K562 (cell line): ENCODE data around the gene RABL6. TPM values are rescaled to one million over a fixed set of nuclear protein-coding genes. Genes with fewer than 3 reads are reported as not detected.

ENCODE experiments used
- ATAC-seq: fragments of 200-7000 bp; cut with Tn5 transposase; 3 replicates; pipeline ENCODE4 v1.9.1; 2020; ENCODE audit warnings: moderate library complexity
- BruUV-seq: library from RNA; stranded (reverse); fragments of 400-500 nt; replicated peaks from 2 replicates; lab custom pipeline; 2021; lab: Mats Ljungman, UMichigan
- CTCF ChIA-PET: fragments of 300-600 bp; formaldehyde crosslinking; extraction: SDS; loops from one replicate; lab custom pipeline; 2021; ENCODE audit warnings: low intra/inter-chr PET ratio; lab: Yijun Ruan, JAX
- POLR2A ChIA-PET: fragments of 300-600, 350-650 bp; sonication (Branson Sonifier 250); formaldehyde crosslinking; extraction: SDS; loops from one replicate; lab custom pipeline; 2021; ENCODE audit warnings: antibody characterized with exemption, inconsistent platforms; lab: Yijun Ruan, JAX
- DNase-seq, 4 experiments: peaks; one replicate each; pipeline versions ENCODE4 v3.0.0 to v3.0.0-alpha.2; 2011 to 2018; ENCODE audit warnings: low spot score in 3 of 4, mixed read lengths in 3 of 4; ENCODE audit errors: extremely low read depth in 1 of 4
- FAIRE-seq: peaks from 2 replicates; lab custom pipeline; 2011; peaks lifted over from hg19 to GRCh38; lab: Jason Lieb, UNC
- H2AFZ ChIP-seq: 2 replicates; pipeline ENCODE4 v1.6.0; 2011; ENCODE audit warnings: low read depth, low read length, control low read depth, inconsistent platforms
- H3K27ac ChIP-seq: fragments of 200-600 bp; 3 replicates; pipeline ENCODE4 v1.8.0; 2011; ENCODE audit warnings: low read depth, mild to moderate bottlenecking, control low read depth, inconsistent platforms, low read length, moderate library complexity, mixed read lengths; ENCODE audit errors: extremely low read depth
- H3K27me3 ChIP-seq, 2 experiments: fragments of 300-600 bp in 1 of 2; 2 replicates in 1 of 2; 3 replicates in 1 of 2; pipeline versions ENCODE4 v1.6.0 to v1.8.0; 2011; ENCODE audit warnings: inconsistent platforms in 2 of 2, low read length in 2 of 2, mild to moderate bottlenecking in 1 of 2, mixed read lengths in 1 of 2, moderate library complexity in 1 of 2; ENCODE audit not compliant: control insufficient read depth in 2 of 2, insufficient read depth in 2 of 2
- H3K36me3 ChIP-seq: fragments of 300-600 bp; 3 replicates; pipeline ENCODE4 v1.8.0; 2011; ENCODE audit warnings: mild to moderate bottlenecking, low read length, inconsistent platforms; ENCODE audit not compliant: control insufficient read depth, insufficient read depth
- H3K4me1 ChIP-seq, 2 experiments: fragments of 200-600 bp in 1 of 2; replicated peaks in 1 of 2; 2 replicates in 1 of 2; 3 replicates in 1 of 2; pipeline versions ENCODE4 v1.5.1 to v1.8.0; 2011; ENCODE audit warnings: inconsistent platforms in 2 of 2, low read length in 2 of 2, mild to moderate bottlenecking in 1 of 2, mixed read lengths in 1 of 2, moderate library complexity in 1 of 2; ENCODE audit not compliant: control insufficient read depth in 2 of 2, insufficient read depth in 2 of 2
- H3K4me2 ChIP-seq: 2 replicates; pipeline ENCODE4 v1.6.1; 2011; ENCODE audit warnings: low read length, control low read depth, inconsistent platforms, mixed read lengths; ENCODE audit not compliant: insufficient read depth
- H3K4me3 ChIP-seq: fragments of 200-600 bp; sonication (generic), shearing (Covaris generic); 2 replicates; pipeline ENCODE4 v1.5.1; 2016; ENCODE audit warnings: control low read depth, inconsistent platforms
- H3K79me2 ChIP-seq: fragments of 200-600 bp; 3 replicates; pipeline ENCODE4 v1.8.0; 2011; ENCODE audit warnings: low read length, inconsistent platforms; ENCODE audit not compliant: control insufficient read depth, insufficient read depth
- H3K9ac ChIP-seq, 2 experiments: 2 replicates each; pipeline versions ENCODE4 v1.6.0 to v1.6.1; 2011; ENCODE audit warnings: low read depth in 2 of 2, low read length in 2 of 2, control low read depth in 1 of 2, inconsistent platforms in 1 of 2, mild to moderate bottlenecking in 1 of 2, mixed read lengths in 1 of 2; ENCODE audit not compliant: insufficient read depth in 1 of 2
- H3K9me1 ChIP-seq: one replicate; pipeline ENCODE4 v1.6.0; 2011; ENCODE audit warnings: inconsistent platforms, mild to moderate bottlenecking, low read length, moderate library complexity; ENCODE audit not compliant: control insufficient read depth, insufficient read depth
- H3K9me3 ChIP-seq: replicated peaks from 2 replicates; pipeline ENCODE4 v1.5.1; 2011; ENCODE audit warnings: low read depth, low read length, inconsistent platforms; ENCODE audit not compliant: control insufficient read depth, insufficient read depth
- H4K20me1 ChIP-seq: replicated peaks from 2 replicates; pipeline ENCODE4 v1.6.1; 2011; ENCODE audit warnings: low read length, inconsistent platforms, mixed read lengths; ENCODE audit not compliant: control insufficient read depth, insufficient read depth
- E2F8 ChIP-seq: fragments of 450-650 bp; IDR thresholded peaks from 2 replicates; pipeline ENCODE4 v1.7.1; 2018; ENCODE audit warnings: mild to moderate bottlenecking, low read depth; ENCODE audit not compliant: partially characterized antibody
- FOXK2 ChIP-seq, 2 experiments: fragments of 450-650 bp; IDR thresholded peaks in 1 of 2; conservative IDR thresholded peaks in 1 of 2; 2 replicates each; pipeline ENCODE4 v1.6.1; 2016; ENCODE audit warnings: low read depth in 2 of 2, mild to moderate bottlenecking in 1 of 2
- HEY1 ChIP-seq: fragments of 250-450 bp; sonication (Bioruptor Pico); IDR thresholded peaks from 2 replicates; pipeline ENCODE4 v1.5.0; 2020; ENCODE audit warnings: mild to moderate bottlenecking, moderate library complexity, borderline replicate concordance
- HNRNPL ChIP-seq: fragments of 200-400 bp; formaldehyde crosslinking; IDR thresholded peaks from 2 replicates; pipeline ENCODE4 v1.6.1; 2017; ENCODE audit warnings: low read depth, mild to moderate bottlenecking, low read length
- MEF2D ChIP-seq: conservative IDR thresholded peaks from 2 replicates; pipeline ENCODE4 v1.6.1; 2016; ENCODE audit warnings: low read depth, missing genetic modification characterization, missing compliant biosample characterization
- PHB ChIP-seq: fragments of 250-450 bp; sonication (Bioruptor Pico); IDR thresholded peaks from 2 replicates; pipeline ENCODE4 v1.5.0; 2021
- PKNOX1 ChIP-seq: fragments of 450-650 bp; IDR thresholded peaks from 2 replicates; pipeline ENCODE4 v1.6.1; 2016
- PTTG1 ChIP-seq: fragments of 450-650 bp; IDR thresholded peaks from 2 replicates; pipeline ENCODE4 v1.6.1; 2016; ENCODE audit warnings: low read depth, mild to moderate bottlenecking, missing genetic modification characterization, missing compliant biosample characterization
- SUPT5H ChIP-seq: fragments of 450-650 bp; IDR thresholded peaks from 2 replicates; pipeline ENCODE4 v1.6.1; 2016
- TRIM25 ChIP-seq: fragments of 450-650 bp; IDR thresholded peaks from 2 replicates; pipeline ENCODE4 v1.7.0; 2016; ENCODE audit warnings: borderline replicate concordance
- USF1 ChIP-seq: sonication (generic); formaldehyde crosslinking; IDR thresholded peaks from 2 replicates; pipeline ENCODE4 v1.9.0; 2022; ENCODE audit warnings: mild to moderate bottlenecking, missing genetic modification reagents
- ZFP36 ChIP-seq: fragments of 150-350 bp; IDR thresholded peaks from 2 replicates; pipeline ENCODE4 v1.6.1; 2018; ENCODE audit warnings: low read length, low read depth; ENCODE audit not compliant: partially characterized antibody
- ZNF23 ChIP-seq: fragments of 250-450 bp; sonication (Bioruptor Pico); IDR thresholded peaks from 2 replicates; pipeline ENCODE4 v1.4.0; 2020; ENCODE audit warnings: mild to moderate bottlenecking
- ZNF253 ChIP-seq: fragments of 250-450 bp; sonication (Bioruptor Pico); conservative IDR thresholded peaks from 2 replicates; pipeline ENCODE4 v1.6.1; 2021; ENCODE audit warnings: mild to moderate bottlenecking
- WGBS: fragments of 100-300 bp; shearing (Covaris generic); methylation state at CpG from one replicate; pipeline ENCODE4 v1.1.6; 2016; ENCODE audit warnings: low coverage, mixed read lengths; ENCODE audit not compliant: insufficient coverage; ENCODE audit errors: missing lambda C conversion rate; 5-methylcytosine and 5-hydroxymethylcytosine counted together
- in situ Hi-C: fragments of 300-500 bp; cut with MboI; formaldehyde crosslinking; loops from 4 replicates; pipeline ENCODE4 v1.15.0; 2018; ENCODE audit warnings: inconsistent platforms, mixed read lengths
- intact Hi-C: fragments of 100-400 bp; cut with micrococcal nuclease; formaldehyde crosslinking; loops from 2 replicates; pipeline ENCODE4 v1.14.2; 2022
- polyA plus RNA-seq, 8 experiments: library from polyadenylated mRNA; depleted of rRNA in 4 of 8; stranded (reverse) in 5 of 8; unstranded in 3 of 8; fragments of >200 nt; fragmentation: Nextera tagmentation in 2 of 8; fragmentation: Illumina TruSeq in 1 of 8; extraction: Ambion mirVana in 2 of 8; extraction: Trizol in 1 of 8; gene quantifications; 2 replicates each; pipeline versions ENCODE4 v1.2.1 to v1.2.3, GENCODE V29; 2011 to 2014; ENCODE audit warnings: inconsistent platforms in 1 of 8, missing spikeins in 1 of 8
- total RNA-seq, 7 experiments: library from RNA; depleted of rRNA in 6 of 7; stranded (reverse); fragments of >200 nt in 6 of 7; fragmentation: Illumina TruSeq in 2 of 7; extraction: Trizol in 2 of 7; gene quantifications; 2 replicates each; pipeline versions ENCODE4 v1.2.1 to v1.2.3, GENCODE V29; 2011 to 2021; ENCODE audit warnings: low replicate concordance in 1 of 7

Gene RABL6
- total and polyA plus RNA-seq, 9 of the 15 experiments (the other 6 are each of a cell fraction or from before 2014, with no cell fraction given), result 5.6 to 181 (median 84.5) TPM

GRCh38 chr9:136759001-136759400, 48.7 kb upstream of the RABL6 start:
- H3K27ac ChIP-seq, result no peak overlapping the region
- no peak overlapping the region for H3K4me3 ChIP-seq
- 56% methylated on average over 8 of the region's 9 CpGs for WGBS
- H3K27me3 ChIP-seq, result no peaks in the 10 kb centered on the region
- intact Hi-C loops (no loop called here), in situ Hi-C loops (no loop called here)
- peaks cover 7% of the 10 kb centered on the region for H3K9me3 ChIP-seq
- H3K79me2 ChIP-seq, result no peaks in the 10 kb centered on the region
- no peak overlapping the region for H3K4me2 ChIP-seq
- no peaks in the 10 kb centered on the region for H3K36me3 ChIP-seq
- H3K9ac ChIP-seq, result no peak overlapping the region
- no peak for FAIRE-seq
- no peaks in the 10 kb centered on the region for H4K20me1 ChIP-seq
- H2AFZ ChIP-seq, result no peak overlapping the region
- TF ChIP-seq HNRNPL (no peak), USF1 (CRISPR knock-in tag) (no peak), ZNF23 (CRISPR knock-in tag) (no peak), ZFP36 (no peak), PKNOX1 (no peak), PTTG1 (tag) (no peak), TRIM25 (no peak), SUPT5H (no peak), ZNF253 (CRISPR knock-in tag) (no peak), MEF2D (tag) (no peak), FOXK2 (conservative IDR thresholded peaks at IDR 0.05 in 1 of 2, IDR thresholded peaks at IDR 0.05 in 1 of 2; ENCODE audit: low read depth in 2 of 2) (no peak), PHB (CRISPR knock-in tag) (no peak), HEY1 (CRISPR knock-in tag) (no peak), E2F8 (no peak)
- no peak for ATAC-seq
- POLR2A ChIA-PET, result interaction anchor here (1.0 to 2.6 kb wide), 2 partner anchors 12 to 30 kb away, joined by 3 to 11 read pairs; no protein-coding TSS in a partner anchor
- H3K4me1 ChIP-seq, result peaks cover 6 to 78% of the 10 kb centered on the region in 2 experiments; a peak in 4 of 5 replicates
- DNase-seq, result no peak
- CTCF ChIA-PET, result no interaction called here
- no TSS peak for BruUV-seq
- no peaks in the 10 kb centered on the region for H3K9me1 ChIP-seq
